ELR (cell line): ENCODE measurements around the gene PAK2.
A peak's percentile ranks its signal among the peaks of the same experiment; 100 is the strongest.
"Not testable (repeated sequence)": the region's sequence is repeated elsewhere in the genome, so short reads cannot be mapped to it uniquely, and the experiment has no call there.

ENCODE experiments used
- DNase-seq: peaks from one replicate; pipeline ENCODE4 v3.0.0-alpha.2; 2015; ENCODE audit warnings: low read depth

Gene PAK2

GRCh38 chr3:196788528-196788927, 48.9 kb downstream of the PAK2 start:
- DNase-seq = no peak

GRCh38 chr3:196789885-196790359, 50.3 kb downstream of the PAK2 start:
- no peak for DNase-seq

- no peak for DNase-seq
Measured at GRCh38 chr3:196790636-196791035, 51.0 kb downstream of the PAK2 start.

- peak; percentile 42 for DNase-seq
Measured at GRCh38 chr3:196792771-196793170, 53.1 kb downstream of the PAK2 start.

- DNase-seq = peak; percentile 95
Measured at GRCh38 chr3:196793246-196793645, 53.6 kb downstream of the PAK2 start.

GRCh38 chr3:196794467-196794866, 54.8 kb downstream of the PAK2 start:
- no peak for DNase-seq

GRCh38 chr3:196796317-196796716, 56.7 kb downstream of the PAK2 start:
- no peak for DNase-seq

GRCh38 chr3:196800742-196801434, 61.2 kb downstream of the PAK2 start:
- no peak for DNase-seq

- DNase-seq = no peak
Measured at GRCh38 chr3:196803891-196804468, 64.3 kb downstream of the PAK2 start.

GRCh38 chr3:196804773-196805172, 65.1 kb downstream of the PAK2 start:
- DNase-seq = no peak

GRCh38 chr3:196810963-196811581, 71.4 kb downstream of the PAK2 start:
- no peak for DNase-seq

- DNase-seq = no peak
Measured at GRCh38 chr3:196812853-196813252, 73.2 kb downstream of the PAK2 start.

- peak; percentile 21 for DNase-seq
Measured at GRCh38 chr3:196813903-196814302, 74.2 kb downstream of the PAK2 start.

GRCh38 chr3:196821806-196822355, 82.2 kb downstream of the PAK2 start:
- no peak for DNase-seq

GRCh38 chr3:196829651-196830050, 90.0 kb downstream of the PAK2 start:
- not testable (repeated sequence) for DNase-seq

- DNase-seq = no peak
Measured at GRCh38 chr3:196835086-196835485, 95.4 kb downstream of the PAK2 start.

- DNase-seq = not testable (repeated sequence)
Measured at GRCh38 chr3:196836626-196837025, 97.0 kb downstream of the PAK2 start.

GRCh38 chr3:196837819-196838420, 98.3 kb downstream of the PAK2 start:
- DNase-seq = peak; percentile 67

- not testable (repeated sequence) for DNase-seq
Measured at GRCh38 chr3:196839351-196839750, 99.7 kb downstream of the PAK2 start.

- no peak for DNase-seq
Measured at GRCh38 chr3:196842567-196843434, 103.1 kb downstream of the PAK2 start.

GRCh38 chr3:196843435-196844110, 103.9 kb downstream of the PAK2 start:
- no peak for DNase-seq
